Ramos (cell line): ENCODE data around the gene TSPAN10.
"Not testable (repeated sequence)": the region's sequence is repeated elsewhere in the genome, so short reads cannot be mapped to it uniquely, and the experiment has no call there.

Source experiments
- in situ Hi-C: fragments of 300-500 bp; cut with MboI; formaldehyde crosslinking; loops from one replicate; pipeline ENCODE4 v1.14.3; 2022; ENCODE audit warnings: low sequenced_read_pairs; ENCODE audit not compliant: unreplicated experiment

Gene TSPAN10

DNA sequence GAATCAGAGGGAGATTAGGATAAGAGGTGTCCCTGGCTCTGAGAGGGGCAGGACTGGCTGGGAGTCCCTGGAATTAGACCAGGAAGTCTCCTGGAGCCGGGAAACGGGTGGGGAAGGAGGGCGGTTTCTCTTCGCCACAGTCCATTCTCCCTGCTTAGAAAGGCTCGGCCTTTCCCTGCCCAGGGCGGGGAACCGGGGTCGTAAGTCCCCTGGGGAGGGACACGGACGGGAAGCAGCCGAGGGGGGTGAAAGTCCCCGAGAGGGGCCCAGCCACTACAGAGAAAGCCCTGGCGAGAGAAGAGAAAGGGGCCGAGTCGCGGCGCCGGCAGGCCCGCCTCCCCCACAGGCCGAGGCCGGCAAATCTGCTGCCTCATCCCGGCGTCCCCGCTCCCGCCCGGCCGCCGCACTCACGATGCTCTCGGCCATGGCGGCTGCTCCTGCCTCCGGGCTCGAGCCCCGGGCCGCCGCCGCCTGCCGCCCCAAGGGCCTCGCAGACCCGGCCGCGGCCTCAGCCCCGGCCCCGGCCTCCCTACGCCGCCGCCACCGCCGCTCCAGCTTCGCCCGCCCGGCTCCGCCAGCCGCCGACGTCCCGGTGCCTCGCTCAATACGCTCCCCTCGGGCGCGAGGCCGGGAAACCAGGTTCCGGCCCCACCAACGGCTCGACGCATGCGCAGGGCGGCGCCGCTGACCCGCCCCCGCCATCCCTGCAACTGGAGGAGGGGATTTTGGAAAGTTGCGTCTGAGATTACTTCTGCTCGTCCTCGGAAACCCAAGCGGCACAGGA lies at the start of gene TSPAN10, which contains the start of gene NPLOC4:
Gene TSPAN10 (plus strand): TSS at position 692 of the 784 bp plus-strand sequence. CDS start 5,217 bp downstream, outside the sequence.
Gene NPLOC4 (minus strand): TSS at position 608 of the 784 bp plus-strand sequence. CDS start 182 bp downstream, at position 426.
- in situ Hi-C loops = no loop called here

DNA sequence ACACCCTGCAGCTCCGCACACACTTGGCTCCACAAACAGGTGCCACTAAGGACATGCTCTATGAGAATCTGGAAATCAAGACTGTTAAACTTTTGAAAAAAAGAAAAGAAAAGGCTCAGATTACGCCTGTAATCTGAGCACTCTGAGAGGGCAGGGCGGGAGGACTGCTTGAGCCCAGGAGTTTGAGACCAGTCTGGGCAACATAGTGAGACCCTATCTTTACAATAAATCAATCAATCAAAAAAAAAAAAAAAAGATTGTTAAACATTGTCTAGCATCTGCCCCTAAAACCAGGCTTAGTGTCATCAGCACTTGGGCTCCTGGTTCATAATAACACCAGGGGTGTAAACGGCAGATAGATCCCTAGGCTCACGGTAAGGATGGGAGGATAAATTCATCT lies 47.4 kb upstream of the TSPAN10 start:
- in situ Hi-C loops = no loop called here

DNA sequence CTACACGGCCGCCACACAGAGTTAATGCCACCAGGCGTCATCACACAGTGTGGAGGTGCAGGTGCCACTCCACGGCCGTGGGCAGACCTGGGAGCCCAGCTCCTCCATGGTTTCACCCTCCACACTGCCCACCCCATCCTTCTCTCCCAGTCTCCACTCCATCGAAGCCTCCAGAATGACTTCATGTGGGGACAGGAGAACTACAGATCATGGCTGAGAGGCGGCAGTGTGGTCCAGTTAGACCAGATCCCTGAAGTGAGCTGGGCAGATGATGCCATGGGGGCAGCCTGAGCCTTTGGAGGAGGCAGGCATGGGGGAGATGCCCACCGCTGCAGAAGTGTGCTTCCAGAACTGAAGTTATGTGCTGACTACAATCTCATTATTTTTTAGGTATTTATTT lies 46.9 kb upstream of the TSPAN10 start:
- in situ Hi-C loops = no loop called here

DNA sequence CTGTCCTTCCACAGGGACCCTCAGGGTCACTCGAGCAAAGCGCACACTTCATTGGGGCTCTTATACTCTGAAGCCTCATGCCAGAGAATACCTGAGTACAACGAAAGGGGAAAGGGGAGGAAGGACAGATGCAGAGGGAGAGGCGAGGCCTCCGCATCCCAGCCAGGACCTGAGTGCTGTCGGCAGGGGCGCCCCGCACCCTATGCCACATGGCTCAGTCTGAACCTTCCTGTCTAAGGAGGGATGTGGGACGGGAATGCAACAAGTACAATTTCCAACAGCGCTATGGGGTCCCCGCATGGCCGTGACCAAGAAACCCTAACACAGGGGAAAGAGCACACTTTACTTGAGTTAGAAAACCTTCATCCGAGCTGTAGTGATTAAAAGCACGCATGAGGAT lies 45.0 kb upstream of the TSPAN10 start:
- in situ Hi-C loops = no loop called here

DNA sequence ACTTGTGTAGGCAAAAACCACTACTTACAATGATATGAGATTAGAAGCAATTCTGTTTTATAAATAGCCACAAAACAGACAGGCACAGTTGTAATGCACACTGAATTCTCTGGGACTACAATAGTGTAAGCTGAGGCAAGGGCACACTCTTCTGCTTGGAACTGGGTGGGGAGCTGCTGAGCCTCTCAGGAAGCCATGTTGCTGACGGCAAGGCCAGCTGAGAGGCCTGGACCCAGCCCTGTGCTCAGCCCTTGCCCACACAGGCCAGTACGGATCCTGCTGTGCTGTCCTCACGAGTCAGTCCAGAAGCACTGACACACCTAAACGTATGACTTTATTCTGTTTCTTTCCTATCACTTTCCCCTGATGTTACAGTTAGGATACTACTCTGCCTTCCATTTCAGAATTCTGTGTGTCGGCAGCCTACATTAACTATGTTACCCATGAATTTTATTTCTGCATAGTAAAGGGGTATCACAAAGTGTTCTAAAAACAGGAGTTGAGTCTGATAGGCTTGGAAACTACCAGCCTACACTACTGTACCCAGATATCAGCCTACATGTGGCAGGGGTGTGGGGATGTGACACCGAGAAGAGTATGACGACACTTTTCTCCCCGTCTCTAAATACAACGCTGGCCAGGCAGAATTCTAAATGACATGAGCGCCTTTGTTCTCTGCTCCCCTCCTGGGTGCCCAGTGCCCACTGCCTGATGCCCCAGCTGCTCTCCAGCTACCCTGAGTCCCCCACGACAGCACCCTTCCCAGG lies 43.7 kb upstream of the TSPAN10 start:
- in situ Hi-C loops = no loop called here

DNA sequence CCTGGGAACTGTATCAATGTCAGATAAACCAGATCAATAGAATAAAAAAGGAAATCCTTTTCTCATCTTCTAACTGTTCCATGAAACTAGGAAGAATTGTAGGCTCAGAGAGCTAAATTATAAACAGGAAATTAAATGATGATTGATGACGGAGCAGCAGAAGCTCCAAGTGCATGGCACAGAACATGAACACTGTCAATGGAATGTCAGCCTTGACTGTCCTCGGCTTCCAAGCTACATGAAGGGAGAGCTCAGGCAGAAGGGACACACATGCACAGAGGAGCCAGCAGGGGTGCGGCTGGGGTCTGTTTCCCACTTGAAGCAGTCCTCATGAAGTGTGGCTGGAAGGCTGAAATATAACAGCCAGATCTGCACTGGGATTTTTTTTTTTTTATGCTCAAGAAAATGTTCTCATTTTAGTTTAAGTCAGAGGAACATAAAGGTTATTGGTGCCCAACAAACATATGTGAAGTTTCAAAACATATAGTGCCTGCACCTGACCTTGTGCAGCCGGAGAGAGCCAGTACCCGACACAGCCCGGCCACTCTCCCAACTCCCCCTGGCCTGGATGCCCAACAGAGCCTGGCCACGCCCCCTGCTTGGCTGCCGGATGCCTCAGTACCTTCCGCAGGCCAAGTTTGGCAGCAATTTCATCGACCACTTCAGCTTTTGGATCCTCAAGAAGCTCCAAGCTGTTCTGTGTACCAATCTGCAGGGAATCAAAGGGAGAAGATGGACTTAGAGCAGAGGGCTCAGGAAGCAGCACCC lies 37.1 kb upstream of the TSPAN10 start:
- in situ Hi-C loops = loop anchor here (10.0 kb wide), 1 partner anchor 345 kb away; no protein-coding TSS in a partner anchor

DNA sequence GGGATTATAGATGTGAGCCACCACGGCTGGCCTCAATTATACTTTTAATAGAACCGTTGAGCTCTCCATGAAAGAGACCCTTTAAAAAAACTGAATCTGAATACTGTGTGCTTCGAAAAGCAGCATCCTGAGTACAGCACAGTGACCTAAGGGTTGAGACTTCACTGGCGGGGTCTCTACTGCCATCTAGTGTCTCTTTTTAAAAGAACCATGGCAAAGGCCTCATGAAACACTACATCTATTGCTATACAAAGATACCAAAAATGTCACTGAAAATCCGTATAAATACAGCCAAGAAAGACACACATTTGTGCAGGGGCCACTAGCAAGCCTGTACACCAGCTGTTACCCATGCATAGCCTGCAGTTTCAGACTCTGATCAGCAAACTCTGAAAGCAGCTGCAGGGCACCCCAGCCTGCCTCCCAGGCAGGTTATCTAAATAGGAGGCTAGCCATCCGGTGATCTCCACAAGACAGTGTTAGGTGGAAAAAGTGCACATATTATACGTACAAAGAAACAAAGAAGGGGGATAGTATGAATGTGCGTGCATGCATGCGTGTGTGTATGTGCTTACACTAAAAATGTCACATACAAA lies 35.4 kb upstream of the TSPAN10 start:
- in situ Hi-C loops = loop anchor here (10.0 kb wide), 1 partner anchor 347 kb away; no protein-coding TSS in a partner anchor

DNA sequence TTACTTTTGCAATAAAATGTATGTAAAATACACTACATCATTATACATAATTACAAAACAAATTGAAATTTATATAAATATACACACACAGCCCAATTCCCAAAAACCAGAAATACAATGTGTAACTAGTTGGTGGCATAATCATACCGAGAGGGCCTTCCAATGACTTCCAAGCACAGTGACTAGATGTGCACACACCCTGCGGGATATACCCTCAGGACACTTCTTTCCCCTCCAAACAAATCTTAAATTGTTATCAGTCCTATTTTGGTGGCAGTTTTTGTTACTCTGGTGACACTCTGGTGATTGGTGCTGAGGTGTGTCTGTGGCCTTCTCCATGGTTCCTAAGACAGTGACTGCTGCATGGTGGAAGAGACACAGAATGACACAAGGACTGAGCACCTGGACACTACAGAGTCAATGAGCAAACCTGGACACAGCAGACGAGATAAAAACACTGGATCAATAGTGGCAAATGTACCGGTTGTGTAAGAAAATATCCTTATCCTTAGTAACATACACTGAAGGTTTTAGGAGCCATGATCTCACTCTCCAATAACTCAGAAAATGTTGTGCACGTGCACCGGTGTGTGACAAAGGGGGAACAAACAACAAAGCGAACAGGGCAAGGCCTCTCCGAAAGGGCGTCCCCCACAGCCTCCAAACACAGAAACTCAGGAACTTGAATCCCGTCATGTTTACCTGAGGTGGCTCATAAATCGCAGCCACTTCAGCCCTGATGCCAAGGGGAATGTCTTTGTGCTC lies 33.0 kb upstream of the TSPAN10 start:
- in situ Hi-C loops = loop anchor here (10.0 kb wide), 1 partner anchor 349 kb away; no protein-coding TSS in a partner anchor

DNA sequence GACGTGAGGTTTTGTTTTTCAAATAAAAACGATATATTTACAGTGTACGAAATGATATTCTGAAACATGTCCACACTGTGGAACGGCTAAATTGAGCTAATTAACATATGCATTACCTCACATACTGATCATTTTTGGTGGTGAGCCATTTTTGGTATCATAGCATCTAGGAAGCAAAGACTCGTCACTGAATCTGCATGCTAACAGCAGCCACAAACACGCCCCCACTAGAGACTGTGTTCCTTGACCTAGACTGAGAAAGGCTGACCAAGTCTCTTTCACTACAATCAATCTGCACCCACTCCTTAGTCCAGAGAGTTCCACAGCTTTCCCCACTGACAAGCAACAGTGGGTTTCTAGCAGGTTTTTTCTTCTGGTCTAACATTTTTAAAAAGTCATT lies 29.6 kb upstream of the TSPAN10 start:
- in situ Hi-C loops = loop anchor here (10.0 kb wide), 1 partner anchor 353 kb away; no protein-coding TSS in a partner anchor

DNA sequence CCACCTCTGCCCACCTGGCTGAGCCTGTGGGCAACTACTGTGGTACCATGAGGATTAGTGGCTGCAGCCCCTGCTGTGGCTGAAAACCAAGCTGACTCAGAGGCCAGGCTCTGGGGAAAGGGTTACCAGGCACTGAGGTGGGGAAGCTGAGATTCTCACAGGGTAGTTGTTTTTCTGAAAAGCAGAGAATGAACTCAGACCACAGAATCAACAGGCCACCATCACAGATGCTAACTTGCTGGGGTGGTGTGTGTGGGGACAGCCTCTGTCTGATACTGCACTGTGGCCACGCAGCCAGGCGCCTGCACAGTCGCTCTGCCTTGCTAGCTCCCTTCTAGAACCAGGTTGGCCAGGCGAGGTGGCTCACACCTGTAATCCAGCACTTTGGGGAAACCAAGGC lies 28.9 kb upstream of the TSPAN10 start:
- in situ Hi-C loops = loop anchor here (10.0 kb wide), 1 partner anchor 353 kb away; no protein-coding TSS in a partner anchor

DNA sequence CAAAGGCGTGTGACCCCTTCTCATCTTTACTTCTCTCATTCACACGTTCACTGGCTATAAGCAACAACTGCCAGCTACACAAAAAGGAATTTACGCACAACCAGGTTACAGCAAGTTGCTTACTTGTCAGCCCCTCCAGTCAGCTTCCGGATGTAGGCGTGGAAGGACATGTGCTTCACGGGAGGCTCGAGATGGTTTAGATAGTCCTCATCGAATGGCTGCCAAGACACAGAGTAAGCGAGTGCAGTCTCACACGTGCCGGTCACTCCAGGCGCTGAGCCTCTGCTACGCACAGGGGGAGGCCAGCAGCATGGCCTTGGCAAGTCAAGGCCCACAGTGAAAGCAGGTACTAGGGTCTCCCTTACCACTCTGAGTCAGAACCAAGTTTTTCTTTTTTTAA lies 28.4 kb upstream of the TSPAN10 start:
- in situ Hi-C loops = loop anchor here (10.0 kb wide), 1 partner anchor 354 kb away; no protein-coding TSS in a partner anchor

DNA sequence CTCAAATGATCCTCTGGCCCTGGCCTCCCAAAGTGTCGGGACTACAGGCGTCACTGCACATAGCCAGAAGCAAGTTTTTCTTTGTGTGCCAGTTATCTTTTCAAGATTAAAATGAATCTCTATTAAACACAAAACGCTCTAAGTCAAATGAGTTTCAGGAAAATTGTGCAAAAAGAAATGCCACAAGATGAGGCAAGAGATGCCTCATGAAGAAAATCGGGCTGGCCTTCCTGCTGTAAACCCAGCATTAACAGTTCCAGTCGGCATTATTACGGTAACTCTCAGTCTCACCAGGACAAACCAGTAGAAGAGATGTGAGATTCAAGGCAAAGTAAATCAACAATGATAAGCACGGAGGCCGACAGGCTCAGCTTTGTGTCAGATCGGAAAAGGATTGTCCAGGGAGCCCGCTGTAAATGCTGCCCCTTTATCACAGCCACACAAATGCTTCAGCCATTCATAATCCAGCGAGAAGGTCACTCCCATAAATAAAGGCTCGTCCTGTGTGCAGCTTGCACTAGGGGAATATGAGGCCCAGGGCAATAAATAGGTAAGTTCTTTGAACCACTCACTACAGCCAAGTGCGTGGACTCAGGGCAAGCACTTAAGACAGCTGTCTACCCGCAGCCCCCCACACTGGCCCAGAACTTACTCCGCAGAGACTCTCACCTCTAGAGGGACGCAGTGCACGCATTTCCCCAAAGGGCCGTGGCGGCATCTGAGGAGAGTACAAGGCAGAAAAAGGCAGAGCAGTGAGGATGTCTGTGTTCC lies 27.3 kb upstream of the TSPAN10 start:
- in situ Hi-C loops = loop anchor here (10.0 kb wide), 1 partner anchor 355 kb away; no protein-coding TSS in a partner anchor

DNA sequence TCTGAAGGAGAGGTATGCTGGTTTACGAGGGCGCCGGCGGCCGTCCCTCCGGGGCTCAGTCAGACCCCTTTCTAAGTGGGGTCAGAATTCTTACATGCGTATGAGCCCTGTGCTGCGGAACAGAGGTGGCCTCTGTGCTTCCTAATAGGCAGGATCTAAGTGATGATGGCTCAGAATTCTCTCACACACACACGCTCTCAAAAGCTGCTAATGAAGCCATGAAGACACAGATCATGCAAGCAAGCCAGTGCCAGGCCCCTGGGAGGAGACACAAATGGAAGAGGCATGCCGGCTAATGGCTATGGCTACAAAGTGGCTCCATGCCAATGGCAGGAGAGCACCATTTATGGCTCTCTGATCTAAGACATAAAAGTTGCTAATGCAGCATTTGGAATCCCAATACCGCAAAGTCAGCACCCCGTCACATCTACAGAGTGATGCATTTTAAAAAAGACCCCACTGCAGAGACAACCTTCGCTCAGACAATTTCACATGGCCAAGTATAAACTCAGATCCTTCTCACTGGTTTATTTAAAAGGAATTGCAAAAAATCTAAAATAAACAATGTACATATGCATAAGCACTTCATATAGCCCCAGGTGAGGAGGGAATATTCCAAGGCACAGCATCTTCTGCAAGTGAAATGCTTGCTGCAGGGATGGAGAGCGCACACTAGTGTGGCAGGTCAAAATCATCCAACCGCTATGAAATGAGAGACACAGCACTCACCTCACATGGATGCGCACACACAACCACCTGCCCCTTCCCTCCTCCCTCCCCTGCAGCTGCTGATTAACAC lies 24.6 kb upstream of the TSPAN10 start:
- in situ Hi-C loops = no loop called here

DNA sequence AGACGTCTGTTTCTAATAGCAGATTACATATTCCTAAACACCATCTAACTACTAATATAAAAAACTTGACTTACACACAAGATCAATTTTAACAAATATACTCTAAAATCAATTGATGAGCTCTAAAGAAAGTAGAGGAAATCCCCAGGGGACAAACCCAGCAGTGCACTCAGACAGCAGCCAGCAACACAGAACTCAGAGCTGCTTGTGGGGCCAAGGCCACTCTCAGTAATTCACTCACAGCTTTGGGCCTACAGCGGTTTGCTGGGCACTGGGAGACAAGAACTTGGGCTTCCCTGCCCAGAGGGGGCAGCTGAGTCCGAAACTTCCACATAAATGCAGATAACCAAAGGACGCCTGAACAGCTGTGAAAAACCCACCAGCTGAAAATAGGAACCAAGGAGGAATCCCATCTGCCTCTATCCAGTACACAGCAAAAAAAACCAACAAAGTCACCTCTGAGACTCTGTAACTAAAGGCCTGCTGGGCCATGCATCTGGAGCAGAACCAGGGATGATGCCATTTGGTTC lies 21.5 kb upstream of the TSPAN10 start:
- in situ Hi-C loops = no loop called here

DNA sequence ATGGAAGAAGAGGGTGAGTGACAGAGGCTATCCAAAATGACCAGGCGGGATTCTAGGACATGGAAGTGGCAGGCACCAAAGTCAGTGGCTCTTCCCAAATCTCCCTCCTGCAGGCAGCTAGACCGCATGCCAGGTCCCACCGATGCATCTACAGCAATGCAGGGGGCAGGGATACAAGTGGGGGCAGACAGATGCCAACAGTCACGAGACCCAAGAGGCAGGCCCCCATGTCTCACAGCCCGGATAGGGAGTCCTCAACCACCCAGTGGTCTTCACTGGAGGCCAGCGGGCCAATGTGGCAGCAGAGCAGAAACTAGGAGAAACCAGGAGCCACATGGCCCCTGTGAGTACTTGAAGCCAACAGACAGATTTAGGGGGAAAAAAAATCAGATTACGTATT lies 20.1 kb upstream of the TSPAN10 start:
- in situ Hi-C loops = no loop called here

DNA sequence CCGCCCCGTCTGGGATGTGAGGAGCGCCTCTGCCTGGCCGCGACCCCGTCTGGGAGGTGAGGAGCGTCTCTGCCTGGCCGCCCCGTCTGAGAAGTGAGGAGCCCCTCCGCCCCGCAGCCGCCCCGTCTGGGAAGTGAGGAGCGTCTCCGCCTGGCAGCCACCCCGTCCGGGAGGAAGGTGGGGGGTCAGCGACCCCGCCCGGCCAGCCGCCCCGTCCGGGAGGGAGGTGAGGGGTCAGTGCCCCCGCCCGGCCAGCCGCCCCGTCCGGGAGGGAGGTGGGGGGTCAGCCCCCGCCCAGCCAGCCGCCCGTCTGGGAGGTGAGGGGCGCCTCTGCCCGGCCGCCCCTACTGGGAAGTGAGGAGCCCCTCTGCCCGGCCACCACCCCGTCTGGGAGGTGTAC lies 18.7 kb upstream of the TSPAN10 start:
- in situ Hi-C loops = not testable (repeated sequence)

DNA sequence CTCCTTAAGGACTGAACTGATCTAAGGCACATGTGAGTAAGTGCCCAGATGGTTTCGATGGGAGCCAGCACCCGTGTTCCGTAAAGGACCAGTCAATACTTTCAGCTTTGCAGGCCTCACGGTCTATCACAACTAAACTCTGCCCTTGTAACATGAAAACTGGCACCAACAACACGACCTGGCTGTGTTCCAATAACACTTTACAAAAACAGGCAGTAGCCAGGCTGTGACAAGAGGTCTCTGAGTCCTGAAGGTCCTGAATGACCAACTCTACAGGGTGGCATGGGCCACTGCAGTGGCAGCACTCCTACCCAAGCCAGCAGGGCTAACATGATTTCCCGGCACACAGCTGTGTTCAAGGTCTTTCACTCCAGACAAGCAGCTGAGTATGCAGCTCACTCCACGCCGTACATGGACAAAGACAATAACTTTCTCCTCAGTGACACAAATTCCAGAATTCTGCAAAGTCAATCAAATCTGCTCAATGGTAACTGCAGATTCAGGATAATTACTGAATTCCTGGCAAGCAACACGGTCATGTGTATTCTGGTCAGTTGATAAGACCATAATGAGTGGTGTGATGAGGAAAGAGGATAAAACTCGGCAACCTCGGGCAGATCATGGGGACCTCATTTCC lies 15.4 kb upstream of the TSPAN10 start:
- in situ Hi-C loops = no loop called here
